Duodenal mucosa (tissue), 2 donors: ENCODE data around the gene LARP4B.

Experiments used
- H3K27ac ChIP-seq: one replicate; pipeline ENCODE4 v1.7.0; 2013; ENCODE audit warnings: low read depth, low read length
- H3K27me3 ChIP-seq, 2 donors: one replicate each; pipeline ENCODE4 v1.7.0; 2013; ENCODE audit warnings: low read length in 2 of 2, control low read depth in 1 of 2; ENCODE audit not compliant: insufficient read depth in 2 of 2, control insufficient read depth in 1 of 2
- H3K36me3 ChIP-seq, 2 donors: one replicate each; pipeline ENCODE4 v1.7.0; 2013; ENCODE audit warnings: low read length in 2 of 2, control low read depth in 1 of 2; ENCODE audit not compliant: insufficient read depth in 2 of 2, control insufficient read depth in 1 of 2
- H3K4me1 ChIP-seq, 2 donors: one replicate each; pipeline ENCODE4 v1.7.0; 2013; ENCODE audit warnings: low read length in 2 of 2, control low read depth in 1 of 2; ENCODE audit not compliant: insufficient read depth in 2 of 2, control insufficient read depth in 1 of 2
- H3K4me3 ChIP-seq, 2 donors: one replicate each; pipeline ENCODE4 v1.7.0; 2013; ENCODE audit warnings: low read length in 2 of 2, low read depth in 1 of 2
- H3K9ac ChIP-seq, 2 donors: one replicate each; pipeline ENCODE4 v1.7.0; 2013; ENCODE audit warnings: low read length in 2 of 2, low read depth in 1 of 2
- H3K9me3 ChIP-seq, 2 donors: one replicate each; pipeline ENCODE4 v1.7.0; 2013; ENCODE audit warnings: low read length in 2 of 2, control low read depth in 1 of 2; ENCODE audit not compliant: control insufficient read depth in 1 of 2

Gene LARP4B

GRCh38 chr10:958856-959255, 27.4 kb upstream of the LARP4B start:
- Histone ChIP-seq H3K27me3 (peaks cover 0 to 3% of the 10 kb centered on the region in 2 donors), H3K36me3 (no peaks in the 10 kb centered on the region), H3K9ac (no peak overlapping the region), H3K9me3 (no peaks in the 10 kb centered on the region), H3K4me1 (no peaks in the 10 kb centered on the region), H3K27ac (no peak overlapping the region), H3K4me3 (no peak overlapping the region)

DNA sequence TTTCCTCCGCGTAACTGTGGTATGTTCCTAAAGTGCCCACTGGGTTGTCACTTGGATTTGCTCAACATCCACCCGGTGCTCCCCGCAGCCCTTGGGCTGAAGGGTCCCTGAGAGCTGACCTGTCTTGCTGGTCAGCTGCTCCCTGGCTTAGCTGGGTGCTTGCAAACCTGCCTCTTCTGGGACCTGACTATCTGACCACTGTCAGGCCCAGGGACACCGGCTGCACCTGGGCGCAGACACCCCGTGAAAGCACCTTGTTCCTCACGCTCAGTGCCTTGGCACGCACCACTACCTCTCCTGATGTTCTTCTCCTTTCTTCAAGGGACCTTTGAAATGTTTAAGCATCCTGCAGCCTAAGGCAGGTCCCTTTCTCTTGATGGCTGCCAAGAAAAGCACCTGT, 26.6 kb upstream of the LARP4B start:
- Histone ChIP-seq H3K4me3 (no peak overlapping the region), H3K27me3 (peaks cover 0 to 3% of the 10 kb centered on the region in 2 donors), H3K27ac (no peak overlapping the region), H3K9ac (no peak overlapping the region), H3K36me3 (no peaks in the 10 kb centered on the region), H3K9me3 (no peaks in the 10 kb centered on the region), H3K4me1 (no peaks in the 10 kb centered on the region)

DNA sequence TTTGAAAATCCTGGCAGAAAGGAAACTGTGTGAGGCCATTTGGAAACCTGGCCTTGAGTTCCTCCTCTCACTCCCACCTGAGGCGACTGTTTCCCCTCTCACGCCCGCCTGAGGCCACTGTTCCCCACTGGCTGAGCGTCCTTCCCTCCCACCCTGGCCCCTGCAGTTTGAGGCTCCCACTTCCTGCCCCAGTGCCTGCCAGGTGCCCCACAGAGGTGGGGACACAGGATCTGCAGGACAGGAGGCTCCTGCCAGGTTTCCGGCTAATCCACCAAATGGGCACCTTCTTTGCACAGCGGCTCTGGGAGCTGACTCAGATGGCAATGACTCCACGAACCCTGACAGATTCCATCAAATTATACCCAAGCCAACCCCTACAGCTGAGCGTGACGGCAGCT, 24.3 kb upstream of the LARP4B start:
- Histone ChIP-seq H3K27me3 (peaks cover 0 to 3% of the 10 kb centered on the region in 2 donors), H3K36me3 (no peaks in the 10 kb centered on the region), H3K4me3 (no peak overlapping the region), H3K9ac (no peak overlapping the region), H3K27ac (no peak overlapping the region), H3K9me3 (no peaks in the 10 kb centered on the region), H3K4me1 (no peaks in the 10 kb centered on the region)

DNA sequence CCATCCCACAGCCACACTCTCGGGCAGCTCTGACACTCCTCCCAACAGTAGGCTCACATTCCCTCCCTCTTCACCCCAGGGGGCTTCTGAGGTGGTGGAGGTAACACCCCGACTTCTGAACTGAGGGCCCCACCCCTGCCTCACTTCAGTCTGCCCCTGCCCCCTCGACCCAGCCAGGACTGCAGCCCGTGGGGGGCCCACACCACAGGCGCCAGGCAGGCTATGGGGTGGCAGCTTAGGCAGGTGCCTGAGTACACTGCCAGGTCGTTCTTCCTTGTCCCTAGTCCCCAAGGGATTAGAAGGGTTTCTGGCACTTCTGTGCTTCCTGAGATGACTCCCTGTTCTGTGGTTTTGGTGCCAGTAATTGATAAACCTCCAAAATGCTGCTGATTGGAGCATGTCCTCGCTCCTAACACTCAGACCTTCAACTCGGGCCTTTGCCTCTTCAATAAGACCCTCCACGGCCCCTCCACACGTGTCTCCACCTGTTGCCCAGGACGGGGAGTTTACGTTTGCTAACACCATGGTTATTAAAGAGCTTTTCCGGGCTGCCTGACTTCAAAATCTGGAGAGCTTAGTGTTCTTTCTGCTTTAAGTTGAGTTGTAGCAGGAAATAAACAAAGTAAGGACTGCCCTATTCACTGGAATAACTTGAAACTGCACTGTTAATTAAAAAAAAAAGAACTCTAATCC, 23.8 kb upstream of the LARP4B start:
- H3K9ac ChIP-seq: no peak overlapping the region
- H3K27ac ChIP-seq: no peak overlapping the region
- no peaks in the 10 kb centered on the region for H3K4me1 ChIP-seq
- H3K4me3 ChIP-seq: no peak overlapping the region
- no peaks in the 10 kb centered on the region for H3K9me3 ChIP-seq
- peaks cover 0 to 3% of the 10 kb centered on the region in 2 donors for H3K27me3 ChIP-seq
- no peaks in the 10 kb centered on the region for H3K36me3 ChIP-seq

- Histone ChIP-seq H3K4me3 (no peak overlapping the region), H3K9me3 (no peaks in the 10 kb centered on the region), H3K9ac (no peak overlapping the region), H3K27ac (no peak overlapping the region), H3K27me3 (peaks cover 0 to 3% of the 10 kb centered on the region in 2 donors), H3K36me3 (no peaks in the 10 kb centered on the region), H3K4me1 (no peaks in the 10 kb centered on the region)
These were observed 22.9 kb upstream of the LARP4B start for GRCh38 chr10:954396-954795.

DNA sequence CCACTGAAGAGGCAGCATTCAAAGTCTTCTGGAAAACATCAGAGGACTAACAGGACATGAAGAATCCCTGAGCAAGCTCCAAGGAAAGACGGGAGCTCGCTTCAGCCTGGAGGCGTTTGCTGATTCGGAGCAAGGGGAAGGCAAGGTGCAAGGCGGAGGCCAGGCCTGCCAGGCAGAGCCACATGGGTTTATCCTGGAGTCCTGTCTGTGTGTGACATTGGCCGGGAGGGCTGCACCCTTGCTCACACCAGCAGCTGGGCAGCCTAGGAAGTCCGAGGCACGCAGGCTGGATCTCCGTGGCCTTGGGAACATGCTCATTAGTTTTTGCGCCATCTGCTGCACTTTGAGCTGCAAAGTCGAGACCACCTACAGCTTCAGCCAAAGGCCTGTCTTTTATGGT, 22.3 kb upstream of the LARP4B start:
- H3K4me1 ChIP-seq: no peaks in the 10 kb centered on the region
- H3K36me3 ChIP-seq: no peaks in the 10 kb centered on the region
- H3K4me3 ChIP-seq: no peak overlapping the region
- H3K9ac ChIP-seq: no peak overlapping the region
- H3K27ac ChIP-seq: no peak overlapping the region
- peaks cover 0 to 2% of the 10 kb centered on the region in 2 donors for H3K27me3 ChIP-seq
- H3K9me3 ChIP-seq: no peaks in the 10 kb centered on the region

DNA sequence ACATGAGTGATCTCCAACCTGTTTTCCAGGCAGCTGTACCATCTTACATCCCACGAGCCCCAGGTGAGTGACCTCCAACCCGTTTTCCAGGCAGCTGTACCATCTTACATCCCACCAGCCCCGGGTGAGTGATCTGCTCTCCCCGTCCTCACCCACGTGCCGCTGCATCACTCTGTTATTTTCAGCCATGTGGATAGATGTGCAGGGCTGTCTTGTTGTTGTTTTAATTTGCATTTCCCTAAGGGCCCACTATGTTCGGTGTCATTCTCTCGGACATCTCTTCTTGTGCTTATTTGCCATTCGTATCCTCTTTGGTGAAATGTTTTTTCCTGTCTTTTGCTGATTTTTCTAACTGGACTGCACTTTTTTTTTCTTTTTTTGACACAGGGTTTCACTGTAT, 17.9 kb upstream of the LARP4B start:
- H3K9me3 ChIP-seq: no peaks in the 10 kb centered on the region
- H3K27me3 ChIP-seq: no peaks in the 10 kb centered on the region
- no peak overlapping the region for H3K4me3 ChIP-seq
- H3K9ac ChIP-seq: no peak overlapping the region
- peaks cover 0 to 3% of the 10 kb centered on the region in 2 donors for H3K4me1 ChIP-seq
- no peak overlapping the region for H3K27ac ChIP-seq
- H3K36me3 ChIP-seq: no peaks in the 10 kb centered on the region

DNA sequence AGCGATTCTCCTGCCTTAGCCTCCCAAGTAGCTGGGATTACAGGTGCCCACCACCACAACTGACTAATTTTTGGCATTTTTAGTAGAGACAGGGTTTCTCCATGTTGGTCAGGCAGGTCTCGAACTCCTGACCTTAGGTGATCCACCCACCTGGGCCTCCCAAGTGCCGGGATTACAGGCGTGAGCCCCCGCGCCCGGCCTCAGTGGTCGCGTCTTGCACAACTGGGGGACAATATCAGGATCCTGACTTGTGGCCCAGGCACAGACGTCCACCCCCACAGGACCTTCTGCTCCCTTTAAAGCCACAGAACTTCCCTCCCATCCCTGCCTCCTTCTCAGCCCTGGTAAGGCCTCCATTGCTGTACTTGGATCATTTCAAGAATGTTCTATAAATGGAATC, 16.8 kb upstream of the LARP4B start:
- Histone ChIP-seq H3K4me3 (no peak overlapping the region), H3K27ac (no peak overlapping the region), H3K27me3 (no peaks in the 10 kb centered on the region), H3K9ac (no peak overlapping the region), H3K9me3 (no peaks in the 10 kb centered on the region), H3K36me3 (no peaks in the 10 kb centered on the region), H3K4me1 (peaks cover 7 to 12% of the 10 kb centered on the region in 2 donors)

DNA sequence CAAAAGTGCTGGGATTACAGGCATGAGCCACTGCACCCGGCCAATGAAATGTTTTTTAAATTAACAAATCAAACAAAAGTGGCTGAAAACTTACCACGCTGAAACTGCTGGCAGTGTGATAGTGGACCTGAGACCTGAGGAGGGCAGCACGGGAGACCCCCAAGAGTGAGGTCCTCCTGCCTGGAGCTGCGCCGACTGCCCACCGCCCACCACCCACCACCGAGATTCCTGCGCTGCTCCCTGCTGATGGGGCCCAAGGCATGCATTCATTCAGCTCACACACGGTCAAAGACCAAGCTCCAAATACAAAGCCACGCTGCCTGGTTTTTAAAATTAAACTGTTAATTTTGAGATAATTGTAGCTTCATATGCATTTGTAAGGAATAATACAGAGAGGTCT, 16.4 kb upstream of the LARP4B start:
- no peak overlapping the region for H3K9ac ChIP-seq
- H3K9me3 ChIP-seq: no peaks in the 10 kb centered on the region
- H3K27ac ChIP-seq: no peak overlapping the region
- no peak overlapping the region for H3K4me3 ChIP-seq
- H3K4me1 ChIP-seq: peaks cover 7 to 12% of the 10 kb centered on the region in 2 donors
- H3K36me3 ChIP-seq: no peaks in the 10 kb centered on the region
- H3K27me3 ChIP-seq: no peaks in the 10 kb centered on the region

- H3K36me3 ChIP-seq: no peaks in the 10 kb centered on the region
- no peak overlapping the region for H3K9ac ChIP-seq
These were observed 15.5 kb upstream of the LARP4B start for GRCh38 chr10:947051-947450.

More at GRCh38 chr10:947051-947450, 15.5 kb upstream of the LARP4B start:
- Histone ChIP-seq H3K4me1 (peaks cover 7 to 12% of the 10 kb centered on the region in 2 donors), H3K9me3 (no peaks in the 10 kb centered on the region), H3K4me3 (no peak overlapping the region), H3K27me3 (no peaks in the 10 kb centered on the region), H3K27ac (no peak overlapping the region)
